GM19239 (cell line): ENCODE results near the gene TEX10.
"Not testable (repeated sequence)": the region's sequence is repeated elsewhere in the genome, so short reads cannot be mapped to it uniquely, and the experiment has no call there.

Source experiments
- DNase-seq: peaks from one replicate; pipeline ENCODE4 v3.0.0; 2011; ENCODE audit warnings: low spot score; ENCODE audit not compliant: insufficient read length
- FAIRE-seq: peaks from 2 replicates; lab custom pipeline; 2011; peaks lifted over from hg19 to GRCh38; lab: Jason Lieb, UNC

The TEX10 gene

DNA sequence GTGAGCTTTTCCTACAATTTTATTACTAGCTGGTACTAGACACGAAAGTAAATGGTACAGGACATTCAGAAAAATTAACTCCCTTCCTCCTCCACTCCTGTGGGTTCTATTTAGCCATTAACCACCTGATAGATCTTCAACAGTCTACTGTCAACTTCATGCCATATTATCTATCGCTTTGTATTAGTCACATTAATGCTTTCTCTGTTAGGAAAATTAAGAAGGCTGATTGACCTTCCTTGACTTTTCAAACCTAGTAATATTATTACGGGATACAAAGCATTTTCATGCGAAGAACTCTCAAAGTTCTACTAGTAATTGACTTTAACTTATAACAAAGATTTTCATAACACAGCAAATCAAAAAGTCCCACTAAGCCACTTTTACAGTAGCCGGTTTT lies 1.2 kb downstream of the TEX10 start:
- FAIRE-seq: peak; percentile 45
- DNase-seq: no peak

DNA sequence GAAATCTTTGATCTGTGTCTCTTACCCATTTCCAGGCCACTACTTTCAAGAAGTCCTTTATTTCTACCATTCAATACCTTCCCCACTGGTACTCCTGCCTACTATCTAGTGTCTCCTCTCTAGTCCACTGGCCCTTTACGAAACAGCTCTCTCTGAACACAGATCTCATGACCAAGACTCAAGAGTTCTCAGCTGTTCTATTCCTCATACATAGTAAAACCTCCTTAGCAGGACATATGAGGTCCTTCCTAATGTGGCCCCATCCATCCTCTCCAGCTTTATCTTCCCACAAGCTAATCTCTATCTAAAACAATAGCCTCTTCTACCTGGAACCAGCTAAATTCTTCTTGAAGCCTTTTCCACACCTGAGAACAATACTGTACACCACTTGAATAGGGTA lies 2.6 kb downstream of the TEX10 start:
- no peak for DNase-seq
- no peak for FAIRE-seq

- FAIRE-seq: no peak
- DNase-seq: no peak
Observed at GRCh38 chr9:100346836-100347235, 5.9 kb downstream of the TEX10 start.

- no peak for DNase-seq
- no peak for FAIRE-seq
Observed at GRCh38 chr9:100341889-100342288, 10.9 kb downstream of the TEX10 start.

DNA sequence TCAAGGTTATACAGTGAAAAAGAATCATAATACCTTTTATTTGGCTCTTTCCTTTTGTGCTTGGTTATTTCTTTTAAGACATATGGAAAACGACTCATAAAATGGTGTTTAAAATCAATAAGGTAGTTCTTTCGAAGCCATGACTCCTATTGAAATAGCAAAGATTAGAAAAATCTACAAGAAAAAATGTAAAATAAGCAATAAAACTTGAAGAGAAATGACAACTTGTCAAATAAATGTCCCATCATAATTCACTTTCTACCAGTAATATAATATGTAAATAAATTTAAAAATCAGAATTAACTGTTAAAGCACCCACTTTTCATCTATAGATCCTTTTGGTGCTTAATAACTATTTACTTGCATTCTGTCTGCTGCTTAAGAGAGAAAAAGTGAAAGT lies 12.5 kb downstream of the TEX10 start:
- DNase-seq: no peak
- no peak for FAIRE-seq

DNA sequence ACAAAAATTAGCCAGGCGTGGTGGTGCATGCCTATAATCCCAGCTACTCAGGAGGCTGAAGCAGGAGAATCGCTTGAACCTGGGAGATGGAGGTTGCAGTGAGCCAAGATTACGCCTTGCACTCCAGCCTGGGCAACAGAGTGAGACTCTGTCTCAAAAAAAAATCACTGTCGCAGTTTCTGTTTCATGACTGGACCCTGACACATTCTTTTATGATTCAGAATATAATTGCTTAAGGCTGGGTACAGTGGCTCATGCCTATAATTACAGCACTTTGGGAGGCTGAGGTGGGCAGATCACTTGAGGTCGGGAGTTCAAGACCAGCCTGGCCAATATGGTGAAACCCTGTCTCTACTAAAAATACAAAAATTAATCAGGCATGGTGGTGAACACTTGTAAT lies 14.0 kb downstream of the TEX10 start:
- FAIRE-seq: not testable (repeated sequence)

GRCh38 chr9:100324594-100325200 lies 28.0 kb downstream of the TEX10 start:
- DNase-seq: no peak
- peak; percentile 79 for FAIRE-seq

More for the DNA sequence above, 14.0 kb downstream of the TEX10 start:
- not testable (repeated sequence) for DNase-seq

- FAIRE-seq: peak; percentile 74
- no peak for DNase-seq
Observed at GRCh38 chr9:100322954-100323536, 29.7 kb downstream of the TEX10 start.

DNA sequence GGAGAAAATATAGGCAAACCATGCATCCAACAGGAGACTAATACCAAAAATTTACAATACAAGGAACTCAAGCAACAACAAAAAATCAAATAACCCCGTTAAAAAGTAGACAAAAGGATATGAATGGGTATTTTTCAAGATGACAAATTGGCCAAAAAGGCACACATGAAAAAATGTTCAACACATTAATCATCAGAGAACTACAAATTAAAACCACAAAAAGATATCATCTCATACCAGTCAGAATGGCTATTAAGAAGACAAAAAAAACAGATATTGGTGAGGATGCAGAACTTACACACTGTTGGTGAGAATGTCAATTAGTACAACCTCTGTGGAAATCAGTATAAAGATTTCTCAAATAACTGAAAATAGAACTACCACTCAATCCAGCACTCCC lies 35.0 kb downstream of the TEX10 start:
- FAIRE-seq (peak; percentile 48), DNase-seq (no peak)

DNA sequence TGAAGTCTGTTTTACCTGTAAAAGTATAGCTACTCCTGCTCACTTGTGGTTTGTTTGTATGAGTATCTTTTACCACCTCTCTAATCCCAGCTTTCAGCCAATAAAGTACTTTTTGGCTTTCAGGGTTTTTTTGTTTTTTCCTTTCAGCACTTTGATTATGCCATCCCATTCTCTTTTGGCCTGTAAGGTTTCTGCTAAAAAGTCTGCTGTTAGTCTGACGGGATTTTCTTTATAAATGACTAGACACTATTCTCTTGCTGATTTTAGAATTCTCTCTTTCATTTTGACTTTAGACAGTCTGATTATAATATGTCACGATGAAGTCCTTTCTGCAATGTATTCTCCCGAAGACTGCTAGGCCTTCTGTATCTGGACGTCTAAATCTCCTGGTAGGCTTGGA lies 37.2 kb downstream of the TEX10 start:
- no peak for DNase-seq
- FAIRE-seq: no peak

DNA sequence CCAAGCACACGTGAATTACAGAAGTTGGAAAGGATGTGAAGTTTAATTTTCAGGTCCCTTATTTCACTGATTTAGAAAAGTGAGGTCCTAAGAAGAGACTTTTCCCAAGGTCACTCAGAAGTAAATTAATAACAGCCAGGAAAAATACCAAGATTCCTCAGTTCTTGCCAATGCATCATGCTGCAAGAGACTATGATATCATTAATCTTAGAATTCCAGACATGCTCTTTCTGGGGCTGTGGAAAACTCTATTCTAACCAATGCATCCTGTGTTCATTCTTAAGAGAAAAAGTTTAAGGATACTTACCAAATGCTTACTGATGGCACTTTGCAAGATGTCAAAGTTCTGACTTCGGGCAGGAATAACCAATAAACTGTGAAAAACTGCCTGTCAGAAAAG lies 42.8 kb downstream of the TEX10 start:
- DNase-seq (no peak), FAIRE-seq (no peak)

GRCh38 chr9:100308965-100309564 lies 43.7 kb downstream of the TEX10 start:
- DNase-seq (no peak), FAIRE-seq (no peak)

DNA sequence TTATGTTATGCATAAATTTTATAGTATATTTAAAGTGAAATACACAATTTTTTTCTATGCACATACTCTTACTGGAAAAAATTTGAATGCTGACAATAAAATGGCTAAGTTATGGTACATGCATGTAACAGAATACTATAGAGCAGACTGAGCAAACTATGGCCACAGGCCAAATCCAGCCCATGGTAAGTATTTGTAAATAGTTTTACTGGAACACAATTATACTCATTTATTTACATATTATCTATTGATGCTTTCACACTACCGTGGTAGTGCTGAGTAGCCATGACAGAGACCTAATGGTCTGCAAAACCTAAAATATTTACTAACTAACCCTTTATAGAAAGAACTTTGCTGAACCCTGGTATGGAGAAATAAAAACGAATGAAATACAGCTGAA lies 45.7 kb downstream of the TEX10 start:
- FAIRE-seq (no peak), DNase-seq (no peak)

DNA sequence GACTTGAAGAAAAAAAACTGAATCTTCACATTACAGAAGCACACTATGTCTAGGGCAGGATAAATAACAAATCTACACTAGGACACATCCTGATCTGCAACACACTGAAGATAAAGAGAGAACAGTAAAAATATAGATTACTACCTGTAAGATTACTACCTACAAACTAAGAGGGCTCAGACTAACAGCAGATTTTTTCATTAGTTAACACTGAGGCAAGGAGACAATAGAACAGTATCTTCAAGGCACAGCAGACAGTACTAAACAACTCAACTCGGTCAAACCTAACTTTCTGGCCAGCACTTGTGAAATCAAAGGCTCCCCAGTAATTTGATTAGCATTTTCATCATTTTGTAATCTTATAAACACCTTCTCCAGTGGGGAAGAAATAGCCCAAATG lies 46.5 kb downstream of the TEX10 start:
- FAIRE-seq (no peak), DNase-seq (no peak)

GRCh38 chr9:100303747-100304146 lies 49.0 kb downstream of the TEX10 start:
- FAIRE-seq: no peak
- DNase-seq: no peak

DNA sequence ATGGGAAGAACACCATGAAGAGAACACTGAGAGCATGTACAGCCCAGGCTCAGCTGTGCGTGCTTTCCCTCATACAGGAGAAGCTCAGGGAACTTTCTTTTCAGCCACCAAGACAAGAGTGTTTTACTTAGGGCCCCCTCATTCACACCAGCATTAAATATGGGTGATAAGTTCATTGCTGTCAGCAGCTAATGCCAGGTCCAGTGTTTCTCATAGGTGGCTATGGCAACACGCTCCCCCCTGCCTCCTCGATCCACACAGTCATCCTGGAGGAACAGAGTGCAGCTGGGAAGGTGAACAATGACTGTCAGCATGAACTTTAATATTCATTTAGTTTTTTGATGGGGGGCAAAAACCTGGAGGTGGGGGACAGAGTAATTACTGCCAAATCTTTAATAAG lies 54.4 kb downstream of the TEX10 start:
- FAIRE-seq (no peak), DNase-seq (no peak)

DNA sequence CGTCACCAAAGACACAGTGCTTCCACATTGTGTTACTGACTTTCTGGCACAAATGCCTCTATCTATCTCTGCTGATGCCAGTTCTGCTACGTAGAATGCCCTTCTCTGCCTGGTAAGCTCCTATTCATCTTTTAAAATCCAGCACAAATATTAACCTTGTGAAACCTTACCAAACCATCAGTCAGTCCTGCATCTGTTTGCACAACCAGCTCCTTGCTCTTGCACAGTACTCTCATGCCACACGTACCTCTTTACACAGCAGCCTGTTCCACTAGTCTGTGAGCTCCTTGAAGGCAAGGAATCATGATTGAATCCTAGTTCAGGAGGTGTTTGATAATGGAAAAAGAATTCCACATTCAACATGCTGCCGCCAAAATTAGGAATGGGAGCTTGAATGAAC lies 56.3 kb downstream of the TEX10 start:
- FAIRE-seq: no peak
- no peak for DNase-seq

DNA sequence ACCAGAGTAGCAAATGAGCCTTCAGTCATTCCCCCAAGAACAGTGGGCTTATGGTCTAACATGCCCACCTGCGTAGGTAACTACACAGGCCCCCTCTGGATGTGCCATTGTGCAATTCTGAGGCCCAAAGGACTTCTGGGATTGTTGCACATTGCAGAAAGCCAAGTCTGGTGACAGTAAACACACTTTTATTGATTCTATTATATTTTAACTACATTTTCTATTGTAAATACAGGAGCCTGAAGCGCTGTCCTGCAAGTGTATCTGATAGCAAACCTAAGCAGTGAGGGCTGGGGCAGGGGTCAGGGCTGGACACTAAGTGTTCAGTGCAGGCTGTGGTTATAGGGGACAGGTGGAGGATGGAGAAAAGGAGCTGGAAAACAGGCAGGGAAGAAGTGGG lies 57.5 kb downstream of the TEX10 start:
- DNase-seq: no peak
- no peak for FAIRE-seq

DNA sequence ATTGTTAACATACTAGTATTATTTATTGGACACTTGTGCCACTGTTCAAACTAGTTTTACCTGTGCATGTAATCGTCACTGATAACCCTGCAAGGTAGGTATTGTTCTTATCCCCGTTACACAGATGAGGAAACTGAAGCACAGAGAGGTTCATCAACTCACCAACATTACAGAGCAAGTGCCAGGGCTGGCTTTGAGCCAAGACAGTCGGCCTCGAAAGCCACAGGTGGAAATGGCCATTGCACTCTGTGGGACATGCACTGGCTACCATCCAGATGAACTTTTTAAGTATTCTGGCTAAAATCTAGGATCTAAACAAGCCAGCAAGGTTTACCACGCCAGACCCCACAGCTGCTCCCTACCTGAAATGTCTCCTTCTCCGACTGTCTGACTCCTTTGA lies 57.9 kb downstream of the TEX10 start:
- DNase-seq (no peak), FAIRE-seq (no peak)

GRCh38 chr9:100294341-100294740 lies 58.4 kb downstream of the TEX10 start:
- DNase-seq (no peak), FAIRE-seq (no peak)

- FAIRE-seq (no peak), DNase-seq (no peak)
Observed at GRCh38 chr9:100292414-100292813, 60.3 kb downstream of the TEX10 start.

- FAIRE-seq (no peak), DNase-seq (no peak)
Observed at GRCh38 chr9:100290714-100291113, 62.0 kb downstream of the TEX10 start.
